GM23338 (cell line): Measurements from ENCODE around the gene SPP2. TPM values are rescaled to one million over a fixed set of nuclear protein-coding genes. Genes with fewer than 3 reads are reported as not detected.

Experiments used
- ATAC-seq: fragments of 200-7000 bp; cut with Tn5 transposase; 3 replicates; pipeline ENCODE4 v1.9.1; 2020
- DNase-seq: peaks from one replicate; pipeline ENCODE4 v3.0.0-alpha.2; 2015; ENCODE audit warnings: low spot score
- H2AFZ ChIP-seq: fragments of 200-600 bp; sonication (generic); 2 replicates; pipeline ENCODE4 v1.8.0; 2016; ENCODE audit warnings: antibody characterized with exemption, mild to moderate bottlenecking, moderate library complexity
- H3F3A ChIP-seq: fragments of 200-600 bp; sonication (generic); replicated peaks from 2 replicates; pipeline ENCODE4 v1.8.0; 2017; ENCODE audit warnings: antibody characterized with exemption, mixed run types, low read depth
- H3K27ac ChIP-seq: fragments of 200-600 bp; sonication (generic); 2 replicates; pipeline ENCODE4 v1.6.1; 2016; ENCODE audit warnings: low read depth
- H3K27me3 ChIP-seq: fragments of 200-600 bp; sonication (generic); 2 replicates; pipeline ENCODE4 v1.8.0; 2016; ENCODE audit warnings: mild to moderate bottlenecking, mixed run types, moderate library complexity; ENCODE audit not compliant: insufficient read depth
- H3K36me3 ChIP-seq: fragments of 200-600 bp; sonication (generic); 2 replicates; pipeline ENCODE4 v1.8.0; 2016; ENCODE audit warnings: mild to moderate bottlenecking; ENCODE audit not compliant: insufficient read depth
- H3K4me1 ChIP-seq: fragments of 200-600 bp; sonication (generic); 2 replicates; pipeline ENCODE4 v1.8.0; 2016; ENCODE audit warnings: mild to moderate bottlenecking, moderate library complexity; ENCODE audit not compliant: insufficient read depth
- H3K4me2 ChIP-seq: fragments of 200-600 bp; sonication (generic); 2 replicates; pipeline ENCODE4 v1.7.1; 2017; ENCODE audit warnings: mixed run types
- H3K4me3 ChIP-seq: fragments of 200-600 bp; sonication (generic); 2 replicates; pipeline ENCODE4 v1.6.1; 2016; ENCODE audit warnings: mixed run types
- H3K79me2 ChIP-seq: fragments of 200-600 bp; sonication (generic); replicated peaks from 2 replicates; pipeline ENCODE4 v1.8.0; 2017; ENCODE audit warnings: mild to moderate bottlenecking; ENCODE audit not compliant: insufficient read depth
- H3K9me2 ChIP-seq: fragments of 200-600 bp; sonication (generic); 2 replicates; pipeline ENCODE4 v1.8.0; 2017; ENCODE audit not compliant: insufficient read depth
- H4K20me1 ChIP-seq: fragments of 200-600 bp; sonication (generic); replicated peaks from 2 replicates; pipeline ENCODE4 v1.8.0; 2017; ENCODE audit warnings: mild to moderate bottlenecking; ENCODE audit not compliant: insufficient read depth
- H3K27ac Mint-ChIP-seq: 2 replicates; pipeline ENCODE4 v1.8.0; 2020; ENCODE audit warnings: inconsistent platforms, mild to moderate bottlenecking, moderate library complexity, mixed read lengths
- H3K27me3 Mint-ChIP-seq: 3 replicates; pipeline ENCODE4 v1.8.0; 2022; ENCODE audit warnings: low read depth, mild to moderate bottlenecking, moderate library complexity, mixed read lengths, inconsistent platforms; ENCODE audit not compliant: insufficient read depth, poor library complexity
- H3K36me3 Mint-ChIP-seq: 3 replicates; pipeline ENCODE4 v1.8.0; 2021; ENCODE audit warnings: low read depth, mild to moderate bottlenecking, inconsistent platforms, moderate library complexity, mixed read lengths
- H3K4me1 Mint-ChIP-seq: 3 replicates; pipeline ENCODE4 v1.8.0; 2020; ENCODE audit warnings: mild to moderate bottlenecking, inconsistent platforms, mixed read lengths
- H3K4me3 Mint-ChIP-seq: 3 replicates; pipeline ENCODE4 v1.8.0; 2021; ENCODE audit warnings: moderate library complexity, mild to moderate bottlenecking, inconsistent platforms, mixed read lengths
- H3K9me3 Mint-ChIP-seq: 3 replicates; pipeline ENCODE4 v1.8.0; 2020; ENCODE audit warnings: moderate library complexity, mild to moderate bottlenecking, inconsistent platforms, mixed read lengths
- CREB1 ChIP-seq: fragments of 250-450 bp; sonication (Bioruptor Pico); IDR thresholded peaks from 2 replicates; pipeline ENCODE4 v1.5.0; 2020; ENCODE audit warnings: low read depth, mild to moderate bottlenecking, moderate library complexity
- EZH2 ChIP-seq: fragments of 200-600 bp; sonication (generic); IDR thresholded peaks from one replicate; pipeline ENCODE4 v1.8.0; 2017; ENCODE audit warnings: antibody characterized with exemption, mild to moderate bottlenecking, low read depth; ENCODE audit not compliant: unreplicated experiment
- EZH2phosphoT487 ChIP-seq: fragments of 200-600 bp; sonication (generic); IDR thresholded peaks from one replicate; pipeline ENCODE4 v1.8.1; 2018; ENCODE audit warnings: antibody characterized with exemption; ENCODE audit not compliant: unreplicated experiment
- JUNB ChIP-seq: IDR thresholded peaks from one replicate; pipeline ENCODE4 v1.6.1; 2016; ENCODE audit warnings: antibody characterized with exemption; ENCODE audit not compliant: unreplicated experiment
- POLR2AphosphoS5 ChIP-seq: IDR thresholded peaks from 2 replicates; pipeline ENCODE4 v1.6.1; 2016; ENCODE audit warnings: antibody characterized with exemption, low read depth
- STAT1 ChIP-seq: IDR thresholded peaks from one replicate; pipeline ENCODE4 v1.6.1; 2016; ENCODE audit warnings: antibody characterized with exemption; ENCODE audit not compliant: unreplicated experiment
- ZNF114 ChIP-seq: fragments of 250-450 bp; sonication (Bioruptor Pico); IDR thresholded peaks from 2 replicates; pipeline ENCODE4 v1.5.0; 2020; ENCODE audit warnings: mild to moderate bottlenecking, moderate library complexity
- ZNF331 ChIP-seq: fragments of 250-450 bp; sonication (Bioruptor Pico); IDR thresholded peaks from 2 replicates; pipeline ENCODE4 v1.5.0; 2020; ENCODE audit warnings: low read depth, mild to moderate bottlenecking, moderate library complexity
- polyA plus RNA-seq: library from polyadenylated mRNA; unstranded; fragments of >200 nt; fragmentation: Nextera tagmentation; extraction: Ambion mirVana; gene quantifications from 2 replicates; pipeline ENCODE4 v1.2.1, GENCODE V29; 2016
- total RNA-seq: library from RNA; depleted of rRNA; stranded (reverse); fragments of >200 nt; shearing (Covaris generic); gene quantifications from 2 replicates; pipeline ENCODE4 v1.2.3, GENCODE V29; 2014
- TF ChIP-seq, protein P1 (sequence below), 2 experiments: fragments of 200-600 bp in 1 of 2; sonication (generic) in 1 of 2; conservative IDR thresholded peaks; 2 replicates each; pipeline versions ENCODE4 v1.5.1 to v1.6.1; 2016 to 2017; ENCODE audit warnings: antibody characterized with exemption in 2 of 2, low read depth in 2 of 2, mild to moderate bottlenecking in 2 of 2, moderate library complexity in 1 of 2
- TF ChIP-seq, protein P2 (sequence below): IDR thresholded peaks from 2 replicates; pipeline ENCODE4 v1.6.1; 2016; ENCODE audit warnings: antibody characterized with exemption
- TF ChIP-seq, protein P3 (sequence below): fragments of 250-450 bp; sonication (Bioruptor Pico); IDR thresholded peaks from 2 replicates; pipeline ENCODE4 v1.5.0; 2020; ENCODE audit warnings: mild to moderate bottlenecking, moderate library complexity

SPP2 gene
- total and polyA plus RNA-seq, 2 experiments from 2014 or later, result not detected

DNA sequence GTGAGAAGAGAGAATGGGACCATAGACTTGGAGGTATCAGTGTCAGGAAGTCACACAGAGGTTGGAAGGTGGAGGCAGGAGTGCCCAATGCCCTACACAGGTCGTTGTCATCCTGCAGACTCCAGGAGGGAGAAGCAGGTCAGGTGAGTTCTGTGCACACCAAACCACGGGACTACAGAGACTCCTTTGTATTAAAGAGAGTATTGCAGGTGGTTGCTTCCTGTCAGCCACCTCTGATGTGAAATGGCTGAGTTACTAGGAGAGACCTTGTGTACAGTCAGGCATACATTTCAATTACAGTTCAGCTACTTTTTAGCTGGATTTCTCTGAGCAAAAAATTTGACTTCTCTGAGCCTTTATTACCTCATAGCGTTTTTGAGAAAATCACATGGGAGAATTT is 51.6 kb downstream of the SPP2 start (continued):
- no peak for TF ChIP-seq ZNF114 (CRISPR knock-in tag)
- TF ChIP-seq ZNF331, result no peak
- TF ChIP-seq, protein P1, sequence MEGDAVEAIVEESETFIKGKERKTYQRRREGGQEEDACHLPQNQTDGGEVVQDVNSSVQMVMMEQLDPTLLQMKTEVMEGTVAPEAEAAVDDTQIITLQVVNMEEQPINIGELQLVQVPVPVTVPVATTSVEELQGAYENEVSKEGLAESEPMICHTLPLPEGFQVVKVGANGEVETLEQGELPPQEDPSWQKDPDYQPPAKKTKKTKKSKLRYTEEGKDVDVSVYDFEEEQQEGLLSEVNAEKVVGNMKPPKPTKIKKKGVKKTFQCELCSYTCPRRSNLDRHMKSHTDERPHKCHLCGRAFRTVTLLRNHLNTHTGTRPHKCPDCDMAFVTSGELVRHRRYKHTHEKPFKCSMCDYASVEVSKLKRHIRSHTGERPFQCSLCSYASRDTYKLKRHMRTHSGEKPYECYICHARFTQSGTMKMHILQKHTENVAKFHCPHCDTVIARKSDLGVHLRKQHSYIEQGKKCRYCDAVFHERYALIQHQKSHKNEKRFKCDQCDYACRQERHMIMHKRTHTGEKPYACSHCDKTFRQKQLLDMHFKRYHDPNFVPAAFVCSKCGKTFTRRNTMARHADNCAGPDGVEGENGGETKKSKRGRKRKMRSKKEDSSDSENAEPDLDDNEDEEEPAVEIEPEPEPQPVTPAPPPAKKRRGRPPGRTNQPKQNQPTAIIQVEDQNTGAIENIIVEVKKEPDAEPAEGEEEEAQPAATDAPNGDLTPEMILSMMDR (conservative IDR thresholded peaks at IDR 0.05; ENCODE audit: low read depth in 2 of 2), result no peak

DNA sequence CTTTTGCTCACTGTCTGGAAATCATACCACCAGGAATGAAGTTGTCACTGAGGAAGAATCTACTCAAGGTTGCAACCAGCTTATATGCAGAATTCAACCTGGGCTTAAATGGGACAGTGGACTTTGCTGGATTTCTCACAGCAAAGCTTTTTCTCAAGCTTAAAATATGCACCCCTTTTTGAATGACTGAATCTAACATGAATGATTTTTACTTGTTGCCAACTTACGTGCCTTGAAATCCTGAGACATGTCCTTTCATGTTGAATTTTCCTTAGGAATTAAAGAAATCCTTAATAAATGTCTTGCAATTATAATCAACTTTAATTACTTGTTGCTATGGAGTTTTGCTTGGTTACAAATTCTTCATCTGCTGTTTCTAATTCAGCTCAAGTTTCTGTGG is 57.4 kb downstream of the SPP2 start:
- no peaks in the 10 kb centered on the region for H3K79me2 ChIP-seq
- Mint-ChIP-seq H3K27ac (no peak overlapping the region), H3K4me3 (no peak overlapping the region), H3K36me3 (no peaks in the 10 kb centered on the region), H3K4me1 (no peaks in the 10 kb centered on the region), H3K27me3 (no peaks in the 10 kb centered on the region), H3K9me3 (peaks cover 3% of the 10 kb centered on the region; the same call in 2 of the 3 replicates)
- H3K9me2 ChIP-seq, result no peaks in the 10 kb centered on the region
- H3K27me3 ChIP-seq, result no peaks in the 10 kb centered on the region
- H3K4me2 ChIP-seq, result no peak overlapping the region
- no peaks in the 10 kb centered on the region for H4K20me1 ChIP-seq
- H3K4me3 ChIP-seq, result no peak overlapping the region
- DNase-seq (no peak), ATAC-seq (no peak)
- H3K4me1 ChIP-seq, result no peaks in the 10 kb centered on the region
- no peak overlapping the region for H2AFZ ChIP-seq
- H3F3A ChIP-seq, result no peaks in the 10 kb centered on the region
- no peaks in the 10 kb centered on the region for H3K36me3 ChIP-seq
- no peak overlapping the region for H3K27ac ChIP-seq
- TF ChIP-seq EZH2, result no peak
- no peak for TF ChIP-seq EZH2phosphoT487
- TF ChIP-seq STAT1, result no peak
- TF ChIP-seq JUNB, result no peak
- TF ChIP-seq, protein P2, sequence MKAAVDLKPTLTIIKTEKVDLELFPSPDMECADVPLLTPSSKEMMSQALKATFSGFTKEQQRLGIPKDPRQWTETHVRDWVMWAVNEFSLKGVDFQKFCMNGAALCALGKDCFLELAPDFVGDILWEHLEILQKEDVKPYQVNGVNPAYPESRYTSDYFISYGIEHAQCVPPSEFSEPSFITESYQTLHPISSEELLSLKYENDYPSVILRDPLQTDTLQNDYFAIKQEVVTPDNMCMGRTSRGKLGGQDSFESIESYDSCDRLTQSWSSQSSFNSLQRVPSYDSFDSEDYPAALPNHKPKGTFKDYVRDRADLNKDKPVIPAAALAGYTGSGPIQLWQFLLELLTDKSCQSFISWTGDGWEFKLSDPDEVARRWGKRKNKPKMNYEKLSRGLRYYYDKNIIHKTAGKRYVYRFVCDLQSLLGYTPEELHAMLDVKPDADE, result no peak
- TF ChIP-seq, protein P1 (conservative IDR thresholded peaks at IDR 0.05; ENCODE audit: low read depth in 2 of 2), result no peak
- TF ChIP-seq ZNF114 (CRISPR knock-in tag), result no peak
- TF ChIP-seq POLR2AphosphoS5, result no peak
- TF ChIP-seq, protein P3, sequence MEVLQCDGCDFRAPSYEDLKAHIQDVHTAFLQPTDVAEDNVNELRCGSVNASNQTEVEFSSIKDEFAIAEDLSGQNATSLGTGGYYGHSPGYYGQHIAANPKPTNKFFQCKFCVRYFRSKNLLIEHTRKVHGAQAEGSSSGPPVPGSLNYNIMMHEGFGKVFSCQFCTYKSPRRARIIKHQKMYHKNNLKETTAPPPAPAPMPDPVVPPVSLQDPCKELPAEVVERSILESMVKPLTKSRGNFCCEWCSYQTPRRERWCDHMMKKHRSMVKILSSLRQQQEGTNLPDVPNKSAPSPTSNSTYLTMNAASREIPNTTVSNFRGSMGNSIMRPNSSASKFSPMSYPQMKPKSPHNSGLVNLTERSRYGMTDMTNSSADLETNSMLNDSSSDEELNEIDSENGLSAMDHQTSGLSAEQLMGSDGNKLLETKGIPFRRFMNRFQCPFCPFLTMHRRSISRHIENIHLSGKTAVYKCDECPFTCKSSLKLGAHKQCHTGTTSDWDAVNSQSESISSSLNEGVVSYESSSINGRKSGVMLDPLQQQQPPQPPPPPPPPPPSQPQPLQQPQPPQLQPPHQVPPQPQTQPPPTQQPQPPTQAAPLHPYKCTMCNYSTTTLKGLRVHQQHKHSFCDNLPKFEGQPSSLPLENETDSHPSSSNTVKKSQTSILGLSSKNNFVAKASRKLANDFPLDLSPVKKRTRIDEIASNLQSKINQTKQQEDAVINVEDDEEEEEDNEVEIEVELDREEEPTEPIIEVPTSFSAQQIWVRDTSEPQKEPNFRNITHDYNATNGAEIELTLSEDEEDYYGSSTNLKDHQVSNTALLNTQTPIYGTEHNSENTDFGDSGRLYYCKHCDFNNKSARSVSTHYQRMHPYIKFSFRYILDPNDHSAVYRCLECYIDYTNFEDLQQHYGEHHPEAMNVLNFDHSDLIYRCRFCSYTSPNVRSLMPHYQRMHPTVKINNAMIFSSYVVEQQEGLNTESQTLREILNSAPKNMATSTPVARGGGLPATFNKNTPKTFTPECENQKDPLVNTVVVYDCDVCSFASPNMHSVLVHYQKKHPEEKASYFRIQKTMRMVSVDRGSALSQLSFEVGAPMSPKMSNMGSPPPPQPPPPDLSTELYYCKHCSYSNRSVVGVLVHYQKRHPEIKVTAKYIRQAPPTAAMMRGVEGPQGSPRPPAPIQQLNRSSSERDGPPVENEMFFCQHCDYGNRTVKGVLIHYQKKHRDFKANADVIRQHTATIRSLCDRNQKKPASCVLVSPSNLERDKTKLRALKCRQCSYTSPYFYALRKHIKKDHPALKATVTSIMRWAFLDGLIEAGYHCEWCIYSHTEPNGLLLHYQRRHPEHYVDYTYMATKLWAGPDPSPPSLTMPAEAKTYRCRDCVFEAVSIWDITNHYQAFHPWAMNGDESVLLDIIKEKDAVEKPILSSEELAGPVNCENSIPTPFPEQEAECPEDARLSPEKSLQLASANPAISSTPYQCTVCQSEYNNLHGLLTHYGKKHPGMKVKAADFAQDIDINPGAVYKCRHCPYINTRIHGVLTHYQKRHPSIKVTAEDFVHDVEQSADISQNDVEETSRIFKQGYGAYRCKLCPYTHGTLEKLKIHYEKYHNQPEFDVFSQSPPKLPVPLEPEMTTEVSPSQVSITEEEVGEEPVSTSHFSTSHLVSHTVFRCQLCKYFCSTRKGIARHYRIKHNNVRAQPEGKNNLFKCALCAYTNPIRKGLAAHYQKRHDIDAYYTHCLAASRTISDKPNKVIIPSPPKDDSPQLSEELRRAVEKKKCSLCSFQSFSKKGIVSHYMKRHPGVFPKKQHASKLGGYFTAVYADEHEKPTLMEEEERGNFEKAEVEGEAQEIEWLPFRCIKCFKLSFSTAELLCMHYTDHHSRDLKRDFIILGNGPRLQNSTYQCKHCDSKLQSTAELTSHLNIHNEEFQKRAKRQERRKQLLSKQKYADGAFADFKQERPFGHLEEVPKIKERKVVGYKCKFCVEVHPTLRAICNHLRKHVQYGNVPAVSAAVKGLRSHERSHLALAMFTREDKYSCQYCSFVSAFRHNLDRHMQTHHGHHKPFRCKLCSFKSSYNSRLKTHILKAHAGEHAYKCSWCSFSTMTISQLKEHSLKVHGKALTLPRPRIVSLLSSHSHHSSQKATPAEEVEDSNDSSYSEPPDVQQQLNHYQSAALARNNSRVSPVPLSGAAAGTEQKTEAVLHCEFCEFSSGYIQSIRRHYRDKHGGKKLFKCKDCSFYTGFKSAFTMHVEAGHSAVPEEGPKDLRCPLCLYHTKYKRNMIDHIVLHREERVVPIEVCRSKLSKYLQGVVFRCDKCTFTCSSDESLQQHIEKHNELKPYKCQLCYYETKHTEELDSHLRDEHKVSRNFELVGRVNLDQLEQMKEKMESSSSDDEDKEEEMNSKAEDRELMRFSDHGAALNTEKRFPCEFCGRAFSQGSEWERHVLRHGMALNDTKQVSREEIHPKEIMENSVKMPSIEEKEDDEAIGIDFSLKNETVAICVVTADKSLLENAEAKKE (CRISPR knock-in tag), result no peak
- no peak for TF ChIP-seq CREB1 (CRISPR knock-in tag)
- TF ChIP-seq ZNF331, result no peak
